Measurements from ENCODE around the gene SMAD3. TPM values are rescaled to one million over a fixed set of nuclear protein-coding genes. Genes with fewer than 3 reads are reported as not detected.

Gene SMAD3
- total and polyA plus RNA-seq, 2 of the 4 experiments (the other 2 are of a cell fraction): 71.0 to 177 TPM

GRCh38 chr15:67107014-67107812 lies 41.8 kb downstream of the SMAD3 start (continued):
- TF ChIP-seq BHLHE40 (IDR thresholded peaks at IDR 0.05; ENCODE audit: low read depth, low read length): peak; percentile 61
- peak; percentile 30 for TF ChIP-seq RAD21 (IDR thresholded peaks at IDR 0.05; ENCODE audit: low read length)
- TF ChIP-seq NFE2L2 (IDR thresholded peaks at IDR 0.05; ENCODE audit: low read depth, low read length): peak; percentile 95

- Histone ChIP-seq H3K9ac (ENCODE audit: low read depth, low read length) (peak overlapping the region; percentile 72), H4K91ac (ENCODE audit: insufficient read depth, low read depth, low read length) (peak overlapping the region; percentile 99), H3K36me3 (ENCODE audit: control insufficient read depth, insufficient read depth, low read length) (peaks cover 28% of the 10 kb centered on the region), H3K56ac (ENCODE audit: extremely low read depth, insufficient read depth, low read length) (peak overlapping the region; percentile 68), H3K9me1 (ENCODE audit: insufficient read depth, low read length) (peaks cover 43% of the 10 kb centered on the region), H3K4me3 (ENCODE audit: insufficient read depth, low read depth, low read length) (no peak overlapping the region), H3K79me1 (ENCODE audit: low read depth in 1 of 2, low read length in 2 of 2) (peaks cover 37 to 64% of the 10 kb centered on the region in 2 experiments), H3K23ac (ENCODE audit: low read depth, low read length) (peak overlapping the region; percentile 96), H3K4me1 (ENCODE audit: control insufficient read depth, insufficient read depth, low read length) (peaks cover 56% of the 10 kb centered on the region), H2BK120ac (ENCODE audit: low read depth, low read length) (peak overlapping the region; percentile 99), H4K8ac (ENCODE audit: low read depth in 2 of 2, low read length in 2 of 2) (peak overlapping the region; percentile 65 to 95), H3K14ac (replicated peaks; ENCODE audit: low read depth, low read length) (peak overlapping the region; percentile 98), H2AK9ac (replicated peaks; ENCODE audit: low read depth, low read length, poor library complexity) (peak overlapping the region; percentile 46), H2BK5ac (ENCODE audit: low read depth, low read length, poor library complexity, severe bottlenecking) (peak overlapping the region; percentile 99), H3K18ac (ENCODE audit: low read depth, low read length) (peak overlapping the region; percentile 96), H2BK20ac (ENCODE audit: low read depth, low read length) (peak overlapping the region; percentile 95), H4K5ac (ENCODE audit: low read depth, low read length) (peak overlapping the region; percentile 91), H3K9me3 (ENCODE audit: control insufficient read depth, insufficient read depth, low read length) (no peaks in the 10 kb centered on the region), H2AK5ac (ENCODE audit: low read depth, low read length) (peak overlapping the region; percentile 100), H3K4ac (ENCODE audit: low read depth, low read length) (peak overlapping the region; percentile 100), H4K20me1 (ENCODE audit: insufficient read depth, low read length) (peaks cover 42% of the 10 kb centered on the region), H3K27ac (ENCODE audit: insufficient read depth, low read length) (peak overlapping the region; percentile 95), H3K27me3 (ENCODE audit: control insufficient read depth, insufficient read depth, low read length) (no peaks in the 10 kb centered on the region), H3K4me2 (ENCODE audit: low read depth, low read length) (peak overlapping the region; percentile 16), H2AFZ (replicated peaks; ENCODE audit: low read length, poor library complexity) (peak overlapping the region; percentile 24), H2BK15ac (ENCODE audit: low read depth, low read length) (peak overlapping the region; percentile 82)
- intact Hi-C loops (cut with micrococcal nuclease) (loop anchor here (2.0 kb wide), 1 partner anchor 16 kb away; no protein-coding TSS in a partner anchor), in situ Hi-C loops (cut with MboI; ENCODE audit: low sequenced_read_pairs) (loop anchor here (5.0 kb wide), 1 partner anchor 69 kb away; no protein-coding TSS in a partner anchor), dilution Hi-C loops (cut with HindIII; ENCODE audit: low sequenced_read_pairs, unreplicated experiment) (no loop called here)
- ATAC-seq (ENCODE audit: low read depth): no peak
- DNase-seq: no peak
- BruUV-seq (replicated peaks): no TSS peak
- CTCF ChIA-PET: interaction anchor here (1.0 kb wide), 1 partner anchor 161 kb away, joined by 3 read pairs; no protein-coding TSS in a partner anchor
- WGBS, 2 experiments (ENCODE audit: extremely low coverage in 2 of 2, insufficient read length in 1 of 2): 44% methylated on average over 3 of the region's 9 CpGs; no CpG with 5 or more reads in 1 of the 2 experiments
- TF ChIP-seq CEBPB (IDR thresholded peaks at IDR 0.05; ENCODE audit: low read depth, low read length) (peak; percentile 57), NFE2L2 (IDR thresholded peaks at IDR 0.05; ENCODE audit: low read depth, low read length) (no peak), USF2 (IDR thresholded peaks at IDR 0.05; ENCODE audit: low read depth, low read length) (no peak), POLR2A (IDR thresholded peaks at IDR 0.05; ENCODE audit: low read depth, low read length) (peak; percentile 7), BHLHE40 (IDR thresholded peaks at IDR 0.05; ENCODE audit: low read depth, low read length) (no peak), RFX5 (IDR thresholded peaks at IDR 0.05; ENCODE audit: low read depth, low read length) (no peak), CHD1 (IDR thresholded peaks at IDR 0.05; ENCODE audit: low read depth, low read length) (no peak), RAD21 (IDR thresholded peaks at IDR 0.05; ENCODE audit: low read length) (no peak)
- POLR2A ChIA-PET (ENCODE audit: unreplicated experiment): no interaction called here
Observed at GRCh38 chr15:67108122-67108961, 42.9 kb downstream of the SMAD3 start.
